SK-N-SH (cell line): Measurements from ENCODE around the gene PLCG2.

Experiments used
- ELF1 ChIP-seq: IDR thresholded peaks from 2 replicates; pipeline ENCODE4 v1.4.0; 2012
- EP300 ChIP-seq, 2 experiments: IDR thresholded peaks; 2 replicates each; pipeline versions ENCODE4 v1.4.0 to v1.6.1; 2012; ENCODE audit warnings: borderline replicate concordance in 1 of 2, low read depth in 1 of 2, low read length in 1 of 2
- FOXM1 ChIP-seq: IDR thresholded peaks from 2 replicates; pipeline ENCODE4 v1.4.0; 2012; ENCODE audit warnings: low read depth, mild to moderate bottlenecking
- GABPA ChIP-seq: IDR thresholded peaks from 2 replicates; pipeline ENCODE4 v1.4.0; 2012; ENCODE audit warnings: low read depth, mild to moderate bottlenecking
- POLR2AphosphoS5 ChIP-seq: IDR thresholded peaks from 2 replicates; pipeline ENCODE4 v1.6.1; 2012; ENCODE audit warnings: low read depth, low read length
- RFX5 ChIP-seq: IDR thresholded peaks from 2 replicates; pipeline ENCODE4 v1.6.1; 2012; ENCODE audit warnings: mild to moderate bottlenecking, improper control_type of control experiment, low read length
- TF ChIP-seq, protein P1 (sequence below): fragments of 200-600 bp; sonication (generic); IDR thresholded peaks from 2 replicates; pipeline ENCODE4 v1.6.1; 2017; ENCODE audit warnings: antibody characterized with exemption, mild to moderate bottlenecking, moderate library complexity
- TF ChIP-seq, protein P2 (sequence below): IDR thresholded peaks from 2 replicates; pipeline ENCODE4 v1.4.0; 2012; ENCODE audit warnings: low read depth, borderline replicate concordance
- TF ChIP-seq, protein P3 (sequence below): IDR thresholded peaks from 2 replicates; pipeline ENCODE4 v1.4.0; 2012; ENCODE audit warnings: low read depth

DNA sequence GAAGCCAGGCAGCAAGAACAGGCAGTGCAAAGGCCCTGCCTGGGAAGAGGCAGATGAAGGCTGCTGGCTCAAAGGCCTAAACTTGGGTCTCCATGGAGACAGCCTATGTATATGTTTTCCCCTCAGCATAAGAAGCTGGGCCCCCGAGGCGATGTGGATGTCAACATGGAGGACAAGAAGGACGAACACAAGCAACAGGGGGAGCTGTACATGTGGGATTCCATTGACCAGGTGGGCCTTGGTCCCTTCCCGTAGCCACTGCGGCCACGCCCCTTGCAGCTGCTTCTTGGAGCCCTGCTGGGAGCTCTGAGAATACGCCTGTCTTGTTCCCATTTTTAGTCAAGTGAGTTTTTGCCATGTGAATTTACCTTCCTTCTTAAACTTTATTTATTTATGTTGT lies 126.2 kb downstream of the PLCG2 start:
- TF ChIP-seq, protein P1, sequence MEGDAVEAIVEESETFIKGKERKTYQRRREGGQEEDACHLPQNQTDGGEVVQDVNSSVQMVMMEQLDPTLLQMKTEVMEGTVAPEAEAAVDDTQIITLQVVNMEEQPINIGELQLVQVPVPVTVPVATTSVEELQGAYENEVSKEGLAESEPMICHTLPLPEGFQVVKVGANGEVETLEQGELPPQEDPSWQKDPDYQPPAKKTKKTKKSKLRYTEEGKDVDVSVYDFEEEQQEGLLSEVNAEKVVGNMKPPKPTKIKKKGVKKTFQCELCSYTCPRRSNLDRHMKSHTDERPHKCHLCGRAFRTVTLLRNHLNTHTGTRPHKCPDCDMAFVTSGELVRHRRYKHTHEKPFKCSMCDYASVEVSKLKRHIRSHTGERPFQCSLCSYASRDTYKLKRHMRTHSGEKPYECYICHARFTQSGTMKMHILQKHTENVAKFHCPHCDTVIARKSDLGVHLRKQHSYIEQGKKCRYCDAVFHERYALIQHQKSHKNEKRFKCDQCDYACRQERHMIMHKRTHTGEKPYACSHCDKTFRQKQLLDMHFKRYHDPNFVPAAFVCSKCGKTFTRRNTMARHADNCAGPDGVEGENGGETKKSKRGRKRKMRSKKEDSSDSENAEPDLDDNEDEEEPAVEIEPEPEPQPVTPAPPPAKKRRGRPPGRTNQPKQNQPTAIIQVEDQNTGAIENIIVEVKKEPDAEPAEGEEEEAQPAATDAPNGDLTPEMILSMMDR = no peak
- TF ChIP-seq POLR2AphosphoS5 = no peak
- TF ChIP-seq FOXM1 = no peak
- no peak for TF ChIP-seq EP300 (IDR thresholded peaks at IDR 0.05; ENCODE audit: borderline replicate concordance in 1 of 2, low read depth in 1 of 2, low read length in 1 of 2)
- TF ChIP-seq, protein P2, sequence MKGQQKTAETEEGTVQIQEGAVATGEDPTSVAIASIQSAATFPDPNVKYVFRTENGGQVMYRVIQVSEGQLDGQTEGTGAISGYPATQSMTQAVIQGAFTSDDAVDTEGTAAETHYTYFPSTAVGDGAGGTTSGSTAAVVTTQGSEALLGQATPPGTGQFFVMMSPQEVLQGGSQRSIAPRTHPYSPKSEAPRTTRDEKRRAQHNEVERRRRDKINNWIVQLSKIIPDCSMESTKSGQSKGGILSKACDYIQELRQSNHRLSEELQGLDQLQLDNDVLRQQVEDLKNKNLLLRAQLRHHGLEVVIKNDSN = no peak
- TF ChIP-seq ELF1 = no peak
- no peak for TF ChIP-seq RFX5
- TF ChIP-seq GABPA = no peak
- TF ChIP-seq, protein P3, sequence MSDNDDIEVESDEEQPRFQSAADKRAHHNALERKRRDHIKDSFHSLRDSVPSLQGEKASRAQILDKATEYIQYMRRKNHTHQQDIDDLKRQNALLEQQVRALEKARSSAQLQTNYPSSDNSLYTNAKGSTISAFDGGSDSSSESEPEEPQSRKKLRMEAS = no peak
